GM21367 (cell line): ENCODE data around the gene PARD3B.

ENCODE experiments used
- ATAC-seq: cut with Tn5 transposase; IDR thresholded peaks from one replicate; pipeline ENCODE4 v1.9.1; 2021; ENCODE audit not compliant: unreplicated experiment

Gene PARD3B

DNA sequence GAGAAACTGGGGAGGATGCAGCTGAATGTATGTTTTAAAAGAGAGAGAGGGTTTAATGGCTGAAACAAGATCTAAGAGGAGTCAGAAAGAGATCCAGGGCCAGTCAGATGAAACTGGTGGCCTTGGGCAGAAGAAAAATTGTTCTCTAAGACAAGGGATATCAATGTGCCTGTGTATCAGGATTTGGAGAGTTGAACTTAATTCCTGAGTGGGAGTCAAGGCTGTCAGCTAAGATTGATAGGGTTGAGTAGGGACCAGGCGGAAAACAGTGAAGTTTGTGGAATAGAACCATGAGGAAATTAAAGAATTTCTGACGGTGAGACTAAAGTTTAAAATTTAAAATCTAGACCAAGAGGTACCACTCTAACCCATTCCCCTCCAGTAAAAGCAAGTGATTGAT, 199.2 kb downstream of the PARD3B start:
- ATAC-seq: no peak

DNA sequence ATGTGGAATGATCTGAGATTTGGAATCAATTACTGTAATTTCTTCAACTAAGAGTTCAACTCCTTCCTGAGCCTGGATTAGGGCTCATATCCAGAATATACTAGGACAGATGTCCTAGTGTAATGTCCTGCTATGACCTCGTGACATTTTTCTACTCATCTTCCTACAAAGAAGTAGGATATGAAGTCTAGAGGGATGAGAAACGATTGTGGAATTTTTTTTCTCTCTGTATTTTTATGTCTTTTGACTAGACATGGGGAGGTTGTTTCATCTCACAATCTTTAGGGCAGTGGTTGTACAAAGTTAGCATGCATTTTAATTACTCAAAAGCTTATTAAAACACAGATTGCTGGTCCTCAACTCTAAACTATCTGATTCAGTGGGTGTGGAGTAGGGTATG, 203.0 kb downstream of the PARD3B start:
- no peak for ATAC-seq

DNA sequence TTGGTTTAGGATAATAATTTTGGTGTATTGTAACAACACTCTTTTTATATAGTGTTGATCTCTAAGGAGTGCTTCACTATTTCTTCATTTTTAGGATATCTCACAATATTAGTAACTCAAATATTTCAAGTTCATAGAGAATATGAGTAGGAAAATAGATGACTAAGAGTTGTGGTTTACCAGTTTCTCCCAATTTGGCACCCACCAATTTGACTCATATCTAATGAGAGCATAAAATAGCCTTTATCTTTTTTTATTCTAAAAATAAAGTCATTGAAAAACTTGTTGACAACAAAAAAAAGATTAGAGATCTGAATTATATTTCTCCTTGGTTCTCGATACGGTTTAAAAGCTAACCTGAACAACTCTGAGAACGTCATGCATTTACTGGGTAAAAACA, 204.0 kb downstream of the PARD3B start:
- ATAC-seq: no peak

DNA sequence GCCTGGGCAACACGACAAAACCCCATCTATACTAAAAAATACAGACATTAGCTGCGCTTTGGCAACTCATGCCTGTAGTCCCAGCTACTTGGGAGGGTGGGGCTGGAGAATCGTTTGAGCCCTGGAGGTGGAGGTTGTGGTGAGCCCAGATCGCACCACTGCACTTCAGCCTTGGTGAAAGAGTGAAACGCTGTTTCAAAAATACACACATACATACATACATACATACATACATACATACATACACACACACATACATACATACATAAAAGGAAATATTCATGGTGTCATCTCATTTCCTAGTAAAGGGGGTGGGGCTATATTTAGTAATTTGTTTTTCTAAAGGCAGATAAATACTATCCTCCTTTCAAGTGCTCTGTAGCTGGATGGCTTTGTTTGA, 205.1 kb downstream of the PARD3B start:
- no peak for ATAC-seq

DNA sequence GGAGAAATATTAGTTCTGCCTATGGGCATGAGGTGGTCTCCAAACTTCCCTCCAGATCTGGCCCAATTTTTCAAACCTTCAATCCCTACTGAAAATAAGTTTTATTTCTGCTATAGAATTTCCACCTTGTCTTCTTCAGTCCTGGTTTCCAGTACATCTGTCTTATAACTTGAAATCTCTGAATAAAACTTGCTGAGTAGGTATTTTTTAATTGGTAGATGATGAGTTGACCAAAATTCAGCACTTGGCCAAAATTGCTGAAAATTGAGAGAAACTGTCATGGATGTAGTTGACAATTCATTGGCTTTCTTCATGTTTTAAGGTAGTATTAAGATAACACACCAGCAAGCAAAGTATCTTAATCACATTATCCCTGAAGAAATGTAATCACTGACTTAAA, 206.2 kb downstream of the PARD3B start:
- no peak for ATAC-seq

DNA sequence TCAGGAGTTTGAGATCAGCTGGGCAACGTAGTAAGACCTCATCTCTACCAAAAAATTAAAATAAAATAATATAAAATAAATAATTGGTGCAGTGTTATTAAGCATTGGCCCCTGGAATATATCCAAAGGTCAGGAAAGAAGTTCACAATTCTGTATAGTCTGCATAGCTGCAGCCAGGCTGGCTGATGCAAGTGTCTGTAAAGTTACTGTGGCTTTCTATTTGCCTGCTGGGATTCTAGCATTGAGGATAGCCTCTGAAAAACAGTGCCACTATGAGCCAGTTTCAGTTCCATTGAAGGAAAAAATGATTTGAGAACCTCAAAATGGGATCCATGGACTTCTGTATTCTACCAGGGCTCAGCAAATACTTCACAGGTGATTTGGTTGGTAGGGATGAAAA, 208.6 kb downstream of the PARD3B start:
- ATAC-seq: no peak

DNA sequence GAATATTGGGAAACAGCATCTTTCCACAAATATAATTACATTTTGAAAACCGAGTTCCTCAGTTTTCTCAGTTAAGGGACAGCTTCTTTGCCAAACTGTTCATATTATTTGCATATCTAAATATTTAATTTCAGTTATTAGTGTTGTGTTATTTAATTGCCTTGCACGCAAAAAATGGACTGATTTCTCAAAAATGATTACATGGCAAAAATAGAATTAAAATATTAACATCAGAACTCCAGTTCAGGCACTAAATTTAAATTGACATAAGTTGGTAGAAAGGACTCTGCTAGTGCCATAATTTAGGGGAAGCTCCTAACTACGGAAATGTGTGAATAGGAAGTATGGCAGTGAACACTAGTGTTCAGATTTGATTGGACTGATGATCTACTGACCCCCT, 209.6 kb downstream of the PARD3B start:
- ATAC-seq: no peak

DNA sequence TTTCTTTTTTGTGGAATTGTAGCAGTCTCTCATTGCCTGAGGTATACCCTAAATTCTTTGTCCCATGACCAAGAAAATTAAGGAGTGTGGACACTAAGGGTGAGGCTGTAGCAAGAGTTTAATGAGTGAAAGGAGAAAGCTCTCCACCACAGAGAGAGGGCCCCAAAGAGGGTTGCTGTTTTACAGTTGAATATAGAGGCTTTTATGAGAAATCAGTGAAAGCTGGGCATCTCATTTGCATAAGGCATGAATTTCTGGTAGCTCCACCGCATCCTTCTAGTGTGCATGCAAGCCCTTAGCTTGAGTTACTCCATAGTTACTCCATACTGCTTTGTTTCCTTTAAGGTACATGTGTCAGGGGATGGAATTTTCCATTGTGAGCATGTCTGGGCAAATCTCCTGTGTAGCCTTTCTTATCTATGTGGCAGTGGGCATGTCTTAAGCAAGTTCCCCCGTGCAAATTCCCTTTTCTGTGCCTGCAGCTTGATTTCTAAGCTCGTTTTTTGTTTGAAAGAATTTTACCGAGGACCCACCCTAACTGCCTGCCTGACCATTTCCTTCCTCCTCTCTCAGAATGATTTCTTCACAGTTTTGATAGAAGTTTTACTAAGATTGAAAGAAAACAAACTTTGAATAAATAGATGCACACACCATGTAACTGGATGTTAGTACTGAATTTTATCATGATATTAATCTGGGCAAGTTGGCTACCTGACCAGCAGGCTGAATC, 218.9 kb downstream of the PARD3B start:
- no peak for ATAC-seq

DNA sequence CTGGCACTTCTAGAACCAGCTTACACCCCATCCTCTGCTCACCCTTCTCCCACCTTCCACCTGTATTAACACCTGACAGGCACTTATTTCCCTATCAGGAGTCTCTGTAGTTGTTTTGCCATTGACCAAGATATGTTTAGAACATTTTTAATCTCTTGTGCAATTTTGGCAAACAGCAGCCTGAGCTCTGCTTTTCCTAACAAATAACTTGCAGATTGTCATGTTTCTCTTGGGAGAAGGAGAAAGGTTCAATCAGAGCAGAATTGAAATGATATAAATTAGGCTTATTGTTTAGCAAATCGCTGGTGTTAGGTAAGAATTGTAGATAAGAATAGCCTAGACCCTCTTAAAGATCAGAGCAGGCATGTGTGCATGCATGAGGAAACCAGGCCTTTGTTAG, 225.5 kb downstream of the PARD3B start:
- ATAC-seq: no peak

DNA sequence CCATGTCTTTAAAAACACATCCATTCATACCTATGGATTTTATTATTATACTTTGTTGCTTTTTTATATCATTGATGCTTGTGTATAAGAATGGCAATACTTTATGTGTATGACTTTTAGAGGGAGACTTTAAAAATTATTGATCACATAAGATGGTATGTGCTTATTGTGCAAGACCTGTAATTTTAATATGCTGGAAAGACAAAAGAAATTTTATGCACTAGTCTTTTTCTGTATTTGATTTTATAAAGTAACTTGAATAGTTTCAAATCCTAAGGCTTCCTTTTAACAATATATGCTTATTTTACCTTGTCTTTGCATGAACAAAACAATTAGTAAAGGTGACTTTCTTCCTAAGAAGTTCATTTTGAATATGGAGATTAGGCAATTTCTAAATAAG, 226.4 kb downstream of the PARD3B start:
- ATAC-seq: no peak

DNA sequence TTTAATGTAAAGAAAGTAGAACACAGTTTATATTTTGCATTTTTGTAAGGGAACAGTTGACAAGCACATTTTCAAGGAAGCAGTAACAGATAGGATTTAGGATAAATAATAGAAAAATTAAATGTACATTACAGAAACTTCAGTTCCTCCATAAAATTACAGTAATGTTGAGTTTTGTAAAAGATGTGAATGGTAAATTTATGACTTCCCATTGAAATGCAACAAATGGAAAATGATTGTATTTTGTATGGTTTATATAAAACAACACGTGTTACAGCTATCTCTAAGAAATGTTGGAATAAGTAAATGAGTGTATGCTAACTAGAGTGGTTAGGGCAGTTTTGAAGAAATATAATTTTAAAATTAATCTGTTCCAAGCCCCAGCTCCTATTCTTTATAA, 227.3 kb downstream of the PARD3B start:
- no peak for ATAC-seq

DNA sequence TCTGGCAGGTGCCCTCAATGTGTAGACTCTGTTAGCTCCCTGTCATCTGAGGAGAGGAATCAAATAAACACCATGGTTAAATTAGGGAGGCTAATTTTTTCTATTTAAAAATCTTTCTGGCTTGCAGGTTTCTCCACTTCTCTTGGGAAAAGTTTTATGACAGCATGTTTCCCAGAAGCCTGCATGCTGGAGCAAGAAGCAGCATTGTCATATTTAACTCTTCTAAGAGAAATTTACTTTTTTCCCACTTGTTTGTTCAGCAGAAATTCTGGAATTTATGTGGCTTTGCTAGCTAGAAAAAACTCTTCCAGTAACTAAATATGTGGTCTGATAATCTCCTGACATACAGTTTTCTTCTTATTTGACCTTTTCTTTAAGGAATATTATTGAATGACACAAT, 230.5 kb downstream of the PARD3B start:
- no peak for ATAC-seq

DNA sequence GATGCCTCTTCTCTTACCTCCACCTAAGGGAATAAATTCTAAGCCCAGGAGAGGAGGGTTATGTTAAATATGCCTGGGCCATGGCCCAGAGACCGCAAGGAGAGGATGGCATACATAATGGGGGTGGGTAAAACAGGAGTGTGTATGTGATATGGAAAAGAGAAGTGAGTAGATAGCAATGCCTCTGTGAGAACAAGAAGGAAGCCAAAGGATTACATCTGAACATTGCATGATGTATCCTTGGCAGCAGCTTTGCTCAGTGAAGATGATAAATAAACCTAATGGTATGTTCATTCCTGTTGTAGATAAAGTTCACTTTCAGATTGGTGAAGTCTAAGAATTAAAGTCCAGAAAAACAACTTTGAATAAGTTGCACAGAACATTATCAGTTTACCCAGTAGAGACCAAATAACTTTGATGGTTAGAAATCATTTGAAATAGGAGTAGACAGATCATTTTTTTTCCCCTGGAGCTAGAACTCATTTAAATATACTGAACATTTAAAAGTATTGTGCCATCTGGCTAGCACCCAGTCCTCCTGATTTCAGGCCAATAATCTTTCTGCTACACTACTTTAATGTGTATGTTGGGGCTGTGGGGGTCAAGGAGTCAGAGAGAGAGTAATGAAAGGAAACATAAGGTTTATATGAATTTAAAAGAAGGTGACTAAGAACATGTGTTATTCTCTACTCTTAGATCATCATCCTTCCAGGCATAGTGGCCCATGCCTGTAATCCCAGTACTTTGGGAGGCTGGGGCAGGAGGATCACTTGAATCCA, 231.7 kb downstream of the PARD3B start:
- ATAC-seq: no peak

DNA sequence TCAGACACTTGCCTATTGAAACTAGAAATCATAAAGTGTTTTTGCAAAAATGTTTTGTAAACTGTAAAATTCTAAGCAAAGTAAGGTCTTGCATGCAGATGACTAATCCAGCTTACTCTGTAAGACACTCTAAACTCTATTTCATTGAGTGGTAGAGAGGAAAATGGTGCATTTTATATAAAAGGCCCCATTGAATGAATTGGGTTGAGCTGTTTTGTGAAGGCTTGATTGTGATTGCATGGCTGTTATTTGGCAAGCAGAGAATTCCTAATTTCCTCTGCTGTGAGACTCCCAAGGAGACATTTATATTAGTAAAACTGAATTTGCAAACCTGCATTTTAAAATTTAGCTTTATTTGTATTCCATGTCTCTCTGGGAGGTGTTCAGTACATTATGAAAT, 234.5 kb downstream of the PARD3B start:
- ATAC-seq: no peak

DNA sequence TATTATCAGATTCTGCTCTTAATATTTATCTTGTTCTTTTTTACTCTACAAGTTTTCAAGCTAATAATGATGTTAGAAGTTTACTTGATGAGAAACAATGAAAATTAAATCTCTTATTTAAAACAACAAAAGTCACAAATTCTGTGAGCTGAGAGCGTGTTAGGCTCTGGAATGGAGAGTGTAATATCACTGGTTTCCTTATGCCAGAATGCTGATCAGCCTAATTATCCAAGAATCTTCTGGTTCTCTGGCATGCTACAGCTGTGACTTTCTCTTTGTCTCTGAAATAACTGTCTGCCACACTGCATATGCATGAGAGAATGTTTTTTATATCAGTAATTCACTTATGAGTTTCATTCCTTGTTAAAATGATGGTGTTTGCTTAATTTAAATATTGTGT, 236.7 kb downstream of the PARD3B start:
- no peak for ATAC-seq

DNA sequence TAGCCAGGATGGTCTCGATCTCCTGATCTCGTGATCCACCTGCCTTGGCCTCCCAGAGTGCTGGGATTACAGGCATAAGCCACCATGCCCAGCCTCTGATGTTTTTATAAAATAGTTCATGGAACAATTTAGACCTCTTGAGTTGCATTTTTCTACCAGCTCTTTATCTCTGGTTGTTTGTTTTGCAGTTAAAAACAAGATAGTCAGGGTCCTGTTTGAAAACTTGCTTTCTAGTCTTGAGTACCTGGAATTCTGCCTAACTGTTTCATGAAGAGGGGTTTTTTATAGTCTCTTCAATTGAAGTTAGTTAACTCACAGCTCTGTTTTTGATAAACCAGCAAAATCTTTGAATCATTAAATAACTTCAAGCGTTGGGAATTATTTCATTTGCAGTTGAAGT, 244.8 kb downstream of the PARD3B start:
- ATAC-seq: no peak

DNA sequence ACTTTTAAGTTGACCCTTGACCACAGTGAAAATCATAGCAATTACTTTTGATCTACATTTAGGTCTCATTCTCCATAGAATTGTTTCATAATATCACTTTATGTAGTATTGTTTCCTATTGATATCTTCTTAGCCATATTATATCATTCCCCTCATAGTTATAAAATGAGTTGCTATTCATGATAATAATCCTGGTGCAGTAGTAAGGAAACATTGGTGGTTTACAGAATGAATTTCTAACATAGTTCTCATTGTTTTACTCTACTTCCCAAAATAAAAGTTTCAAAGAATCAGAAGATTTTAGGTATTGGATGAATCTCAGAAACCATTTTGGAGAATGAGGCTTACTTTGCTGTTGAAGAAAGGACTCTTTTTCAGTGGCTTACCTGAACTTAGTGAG, 246.0 kb downstream of the PARD3B start:
- ATAC-seq: no peak

DNA sequence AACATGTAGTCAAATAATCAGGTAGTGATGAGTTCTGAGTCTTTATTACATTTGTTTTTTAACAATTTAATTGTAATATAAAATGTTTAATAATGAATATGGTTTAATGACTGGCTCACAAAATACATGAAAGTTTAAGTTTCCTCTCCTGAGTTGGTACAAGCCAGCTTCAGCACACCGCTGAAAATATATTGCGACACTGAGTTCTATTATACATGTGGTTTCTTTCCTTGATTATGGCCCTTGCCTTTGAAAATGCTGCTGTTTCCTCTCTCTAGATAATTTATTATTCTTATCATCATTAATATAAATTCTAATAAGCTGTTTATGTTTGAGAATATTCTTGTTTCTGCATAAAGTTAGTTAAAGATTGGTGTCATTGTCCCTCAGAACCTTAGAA, 249.3 kb downstream of the PARD3B start:
- no peak for ATAC-seq

DNA sequence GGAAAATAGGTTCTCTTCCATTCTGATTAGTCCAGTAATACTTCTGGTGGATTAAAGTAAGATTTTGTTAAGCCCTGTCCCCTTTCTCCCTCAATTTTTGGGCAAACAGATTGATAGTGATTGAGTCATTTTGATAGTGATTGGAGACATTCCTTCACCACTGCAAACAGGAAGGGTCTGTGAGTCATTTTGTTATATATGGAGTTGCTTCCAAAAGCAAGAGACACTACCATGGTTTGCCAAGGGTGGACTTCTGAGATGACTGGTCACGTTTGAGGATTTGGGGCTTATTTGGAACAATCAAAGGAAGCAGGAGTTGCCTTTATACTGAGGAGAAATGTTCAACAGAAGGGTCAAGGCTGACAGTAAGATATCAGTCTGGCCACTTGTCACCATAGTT, 249.9 kb downstream of the PARD3B start:
- ATAC-seq: no peak

DNA sequence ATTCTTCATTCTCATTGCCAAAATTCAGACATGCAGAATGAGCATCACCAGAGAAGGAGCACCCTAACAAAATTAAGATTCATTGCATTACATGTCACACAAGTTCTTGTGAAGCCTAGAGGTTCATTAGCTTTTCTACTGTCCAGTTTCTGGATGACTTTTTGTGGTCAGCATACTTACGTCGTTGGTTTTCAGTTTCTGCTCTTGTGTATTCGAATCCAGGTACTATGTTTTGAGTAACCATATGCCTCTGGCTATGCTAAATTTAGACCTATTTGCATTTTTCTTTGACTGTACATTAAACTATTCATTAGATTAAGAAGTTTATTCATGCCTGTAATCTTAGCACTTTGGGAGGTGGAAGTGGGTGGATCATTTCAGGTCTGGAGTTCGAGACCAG, 251.3 kb downstream of the PARD3B start:
- ATAC-seq: no peak

DNA sequence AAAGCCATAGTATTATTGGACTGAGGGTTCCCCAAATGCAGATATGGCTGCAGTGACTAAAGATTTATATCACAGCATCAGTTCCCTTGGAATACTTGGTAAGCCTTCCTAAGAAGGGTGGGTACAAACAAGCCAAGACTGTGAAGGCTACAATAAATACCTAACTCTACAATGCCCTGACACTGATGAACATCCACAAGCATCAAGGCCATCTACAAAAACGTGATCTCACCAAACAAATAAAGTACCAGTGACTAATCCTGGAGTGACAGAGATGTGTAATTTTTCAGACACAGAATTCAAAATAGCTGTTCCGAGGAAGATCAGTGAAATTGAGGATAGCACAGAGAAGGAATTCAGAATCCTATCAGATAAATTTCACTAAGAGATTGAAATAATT, 254.5 kb downstream of the PARD3B start:
- ATAC-seq: no peak

DNA sequence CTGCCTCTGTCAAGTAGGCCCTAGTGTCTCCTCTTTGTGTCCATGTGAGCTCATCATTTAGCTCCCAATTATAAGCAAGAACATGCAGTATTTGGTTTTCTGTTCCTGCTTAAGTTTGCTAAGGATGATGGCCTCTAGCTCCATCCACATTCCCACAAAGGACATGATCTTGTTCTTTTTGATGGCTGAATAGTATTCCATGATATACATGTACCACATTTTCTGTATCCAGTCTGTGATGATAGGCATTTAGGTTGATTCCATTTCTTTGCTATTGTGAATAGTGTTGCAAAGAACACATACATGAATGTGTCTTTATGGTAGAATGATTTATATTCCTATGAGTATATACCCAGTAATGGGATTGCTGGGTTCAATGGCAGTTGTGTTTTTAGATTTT, 263.2 kb downstream of the PARD3B start:
- no peak for ATAC-seq
